HCT116 (cell line): ENCODE data around the gene RAB27A. TPM values are rescaled to one million over a fixed set of nuclear protein-coding genes. Genes with fewer than 3 reads are reported as not detected.
A peak's percentile ranks its signal among the peaks of the same experiment; 100 is the strongest.

Experiments
- ATAC-seq: fragments of 200-7000 bp; cut with Tn5 transposase; 2 replicates; pipeline ENCODE4 v1.9.1; 2020; ENCODE audit warnings: mild to moderate bottlenecking, moderate library complexity
- BruUV-seq: library from RNA; stranded (reverse); fragments of 400-500 nt; replicated peaks from 2 replicates; lab custom pipeline; 2021; lab: Mats Ljungman, UMichigan
- CTCF ChIA-PET: fragments of 300-600 bp; sonication (Branson Sonifier 250); formaldehyde crosslinking; loops from one replicate; lab custom pipeline; 2021; ENCODE audit warnings: antibody characterized with exemption; lab: Charles Lee
- POLR2A ChIA-PET: fragments of 300-600, 350-600 bp; sonication (Branson Sonifier 250); formaldehyde crosslinking; loops from one replicate; lab custom pipeline; 2021; ENCODE audit warnings: antibody characterized with exemption; lab: Charles Lee
- RAD21 ChIA-PET, 2 experiments: fragments of 300-600 bp; sonication (Branson Sonifier 250); formaldehyde crosslinking; loops; one replicate each; lab custom pipeline; 2023; ENCODE audit warnings: low total read pairs in 2 of 2; ENCODE audit not compliant: uncharacterized antibody in 2 of 2, unreplicated experiment in 2 of 2, low non-redundant PET in 1 of 2; lab: Charles Lee
- DNase-seq: peaks from one replicate; pipeline ENCODE4 v3.0.0-alpha.2; 2010; ENCODE audit warnings: low read depth, low spot score
- H2AFZ ChIP-seq: fragments of 200-600 bp; shearing (Covaris generic), sonication (generic); 2 replicates; pipeline ENCODE4 v1.6.1; 2017; ENCODE audit warnings: low read depth, mixed run types, mixed read lengths, antibody characterized with exemption, low read length; ENCODE audit not compliant: poor library complexity, severe bottlenecking
- H3K27ac ChIP-seq: 2 replicates; pipeline ENCODE4 v1.5.1; 2012; ENCODE audit warnings: low read depth, low read length
- H3K27me3 ChIP-seq: fragments of 200-600 bp; sonication (generic); 2 replicates; pipeline ENCODE4 v1.6.1; 2016; ENCODE audit warnings: mixed run types, low read length, mixed read lengths; ENCODE audit not compliant: insufficient read depth
- H3K36me3 ChIP-seq, 2 experiments: fragments of 200-500 bp in 1 of 2; fragments of 200-600 bp in 1 of 2; sonication (Bioruptor generic) in 1 of 2; sonication (generic) in 1 of 2; 2 replicates each; pipeline versions ENCODE4 v1.5.1 to v1.6.1; 2014 to 2016; ENCODE audit warnings: low read length in 2 of 2, inconsistent platforms in 1 of 2, mixed read lengths in 1 of 2, mixed run types in 1 of 2; ENCODE audit not compliant: insufficient read depth in 2 of 2, control insufficient read depth in 1 of 2
- H3K4me1 ChIP-seq, 2 experiments: fragments of 200-600 bp in 1 of 2; sonication (generic) in 1 of 2; 2 replicates each; pipeline versions ENCODE4 v1.5.1 to v1.6.1; 2012 to 2017; ENCODE audit warnings: low read length in 2 of 2, inconsistent platforms in 1 of 2, mild to moderate bottlenecking in 1 of 2, mixed read lengths in 1 of 2, mixed run types in 1 of 2, moderate library complexity in 1 of 2; ENCODE audit not compliant: insufficient read depth in 2 of 2, control insufficient read depth in 1 of 2
- H3K4me2 ChIP-seq: fragments of 200-600 bp; sonication (generic); 2 replicates; pipeline ENCODE4 v1.6.1; 2017; ENCODE audit warnings: mixed run types, low read length, mixed read lengths
- H3K4me3 ChIP-seq, 2 experiments: fragments of 200-600 bp in 1 of 2; sonication (generic) in 1 of 2; replicated peaks in 1 of 2; 2 replicates each; pipeline ENCODE4 v1.5.1; 2011 to 2016; ENCODE audit warnings: low read length in 2 of 2, control low read depth in 1 of 2, low read depth in 1 of 2, mild to moderate bottlenecking in 1 of 2, mixed read lengths in 1 of 2, mixed run types in 1 of 2
- H3K79me2 ChIP-seq: fragments of 200-600 bp; sonication (generic); 2 replicates; pipeline ENCODE4 v1.6.1; 2017; ENCODE audit warnings: mild to moderate bottlenecking, mixed run types, low read length, moderate library complexity, mixed read lengths; ENCODE audit not compliant: insufficient read depth
- H3K9ac ChIP-seq: fragments of 200-600 bp; sonication (generic); 2 replicates; pipeline ENCODE4 v1.6.1; 2016; ENCODE audit warnings: low read length, mixed read lengths
- H3K9me2 ChIP-seq: fragments of 200-600 bp; sonication (generic), shearing (Covaris generic); 2 replicates; pipeline ENCODE4 v1.6.1; 2017; ENCODE audit warnings: mixed run types, mild to moderate bottlenecking, moderate library complexity; ENCODE audit not compliant: insufficient read depth
- H3K9me3 ChIP-seq, 2 experiments: fragments of 200-500 bp in 1 of 2; fragments of 200-600 bp in 1 of 2; sonication (Bioruptor generic) in 1 of 2; sonication (generic) in 1 of 2; 2 replicates each; pipeline ENCODE4 v1.6.1; 2014 to 2017; ENCODE audit warnings: low read length in 2 of 2, mixed read lengths in 2 of 2, inconsistent platforms in 1 of 2, low read depth in 1 of 2, mild to moderate bottlenecking in 1 of 2, mixed run types in 1 of 2, moderate library complexity in 1 of 2; ENCODE audit not compliant: control insufficient read depth in 1 of 2, insufficient read depth in 1 of 2
- H4K20me1 ChIP-seq: fragments of 200-600 bp; sonication (generic), shearing (Covaris generic); 2 replicates; pipeline ENCODE4 v1.6.1; 2017; ENCODE audit warnings: mixed run types, mild to moderate bottlenecking, moderate library complexity; ENCODE audit not compliant: insufficient read depth
- CTCF ChIP-seq, 3 experiments: fragments of 200-600 bp in 1 of 3; sonication (generic) in 1 of 3; IDR thresholded peaks in 2 of 3; conservative IDR thresholded peaks in 1 of 3; 2 replicates each; pipeline ENCODE4 v1.5.1; 2012 to 2017; ENCODE audit warnings: low read depth in 2 of 3, low read length in 2 of 3, antibody characterized with exemption in 1 of 3, borderline replicate concordance in 1 of 3, control low read depth in 1 of 3, mild to moderate bottlenecking in 1 of 3, mixed read lengths in 1 of 3, mixed run types in 1 of 3, moderate library complexity in 1 of 3; ENCODE audit not compliant: insufficient read depth in 1 of 3
- ELF1 ChIP-seq: IDR thresholded peaks from 2 replicates; pipeline ENCODE4 v1.6.1; 2012; ENCODE audit warnings: low read depth, borderline replicate concordance
- RAD21 ChIP-seq: IDR thresholded peaks from 2 replicates; pipeline ENCODE4 v1.6.1; 2012; ENCODE audit warnings: low read depth, mild to moderate bottlenecking
- SIN3A ChIP-seq: IDR thresholded peaks from 2 replicates; pipeline ENCODE4 v1.6.1; 2012; ENCODE audit warnings: low read depth
- YY1 ChIP-seq: IDR thresholded peaks from 2 replicates; pipeline ENCODE4 v1.6.1; 2011; ENCODE audit warnings: low read length, low read depth, moderate library complexity, mild to moderate bottlenecking; ENCODE audit not compliant: insufficient replicate concordance; ENCODE audit errors: extremely low read depth
- intact Hi-C: fragments of 100-400 bp; cut with micrococcal nuclease; formaldehyde crosslinking; loops from 2 replicates; pipeline ENCODE4 v1.10.0; 2022
- total RNA-seq: library from RNA; stranded (reverse); gene quantifications from one replicate; pipeline ENCODE4 v1.2.1, GENCODE V29; 2021; ENCODE audit not compliant: unreplicated experiment

Gene RAB27A
- total RNA-seq, 1 experiment from 2014 or later = 8.8 TPM

- intact Hi-C loops = no loop called here
- no peak for ATAC-seq
- Histone ChIP-seq H3K36me3 (no peaks in the 10 kb centered on the region), H3K9ac (no peak overlapping the region), H3K4me2 (no peak overlapping the region), H3K9me2 (no peaks in the 10 kb centered on the region), H3K27me3 (no peaks in the 10 kb centered on the region), H2AFZ (no peak overlapping the region), H3K4me3 (no peak overlapping the region), H3K4me1 (no peaks in the 10 kb centered on the region), H4K20me1 (no peaks in the 10 kb centered on the region), H3K27ac (no peak overlapping the region), H3K79me2 (no peaks in the 10 kb centered on the region), H3K9me3 (no peaks in the 10 kb centered on the region)
- no TSS peak for BruUV-seq
- TF ChIP-seq SIN3A (no peak), YY1 (no peak)
- RAD21 ChIA-PET = no interaction called here
- POLR2A ChIA-PET = no interaction called here
- DNase-seq = no peak
- CTCF ChIA-PET = no interaction called here
Observed at GRCh38 chr15:55170361-55170760, 119.3 kb downstream of the RAB27A start.

DNA sequence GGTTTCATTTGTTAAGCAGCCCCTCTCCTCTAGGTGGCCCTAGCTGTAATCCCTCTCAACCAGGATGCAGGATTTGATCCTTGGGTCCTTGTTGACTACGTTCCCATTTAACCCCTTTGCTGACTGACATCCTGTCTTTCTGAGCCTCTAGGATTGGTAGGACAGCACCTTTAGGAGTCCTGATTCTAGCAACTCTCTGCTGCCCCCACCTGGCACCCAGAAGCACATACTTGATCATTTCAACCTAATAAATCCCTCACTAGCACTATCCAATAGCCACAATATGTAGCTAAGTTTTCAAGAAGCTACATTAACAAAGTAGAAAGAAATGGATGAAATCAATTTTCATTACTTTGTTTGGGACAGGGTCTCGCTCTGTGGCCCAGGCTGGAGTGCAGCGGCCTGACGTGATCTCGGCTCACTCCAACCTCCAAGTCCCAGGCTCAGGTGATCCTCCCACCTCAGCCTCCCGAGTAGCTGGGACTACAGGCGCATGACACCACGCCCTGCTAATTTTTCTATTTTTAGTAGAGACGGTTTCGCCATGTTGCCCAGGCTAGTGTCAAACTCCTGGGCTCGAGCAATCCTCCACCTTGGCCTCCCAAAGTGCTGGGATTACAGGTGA lies 121.2 kb downstream of the RAB27A start:
- ATAC-seq (peak; percentile 97), DNase-seq (peak; percentile 81)
- no peaks in the 10 kb centered on the region for H3K27me3 ChIP-seq
- no peaks in the 10 kb centered on the region for H3K36me3 ChIP-seq
- intact Hi-C loops = loop anchor here (5.0 kb wide), 2 partner anchors 1206 to 1356 kb away; no protein-coding TSS in a partner anchor
- POLR2A ChIA-PET = no interaction called here
- no peaks in the 10 kb centered on the region for H3K4me1 ChIP-seq
- RAD21 ChIA-PET = no interaction called here
- CTCF ChIA-PET = interaction anchor here (0.6 to 1.9 kb wide), 12 partner anchors 8 to 1357 kb away, joined by 3 to 16 read pairs (median 4); partner anchors contain the start of gene RSL24D1
- no peaks in the 10 kb centered on the region for H3K79me2 ChIP-seq
- TF ChIP-seq RAD21 (peak; percentile 56), CTCF (IDR thresholded peaks at IDR 0.05 in 2 of 3, conservative IDR thresholded peaks at IDR 0.05 in 1 of 3; ENCODE audit: borderline replicate concordance in 1 of 3, insufficient read depth in 1 of 3, low read depth in 2 of 3, low read length in 2 of 3) (peak; percentile 37 to 90 (median 85); a peak in 5 of 6 replicates), ELF1 (no peak)
- H3K4me2 ChIP-seq = no peak overlapping the region
- no peak overlapping the region for H2AFZ ChIP-seq
- H3K9ac ChIP-seq = no peak overlapping the region
- no peaks in the 10 kb centered on the region for H3K9me2 ChIP-seq
- H3K9me3 ChIP-seq = no peaks in the 10 kb centered on the region
- H3K4me3 ChIP-seq = no peak overlapping the region
- no TSS peak for BruUV-seq
- no peak overlapping the region for H3K27ac ChIP-seq
- H4K20me1 ChIP-seq = no peaks in the 10 kb centered on the region
